Occipital lobe (tissue), 2 donors: ENCODE results near the gene GGN. TPM values are rescaled to one million over a fixed set of nuclear protein-coding genes. Genes with fewer than 3 reads are reported as not detected.
"Not testable (repeated sequence)": the region's sequence is repeated elsewhere in the genome, so short reads cannot be mapped to it uniquely, and the experiment has no call there.

Source experiments
- DNase-seq: peaks from one replicate; lab custom pipeline; 2025; lab: John Stamatoyannopoulos, UW
- total RNA-seq: library from RNA; depleted of rRNA; stranded (reverse); fragments of >200 nt; gene quantifications from one replicate; pipeline ENCODE4 v1.2.3, GENCODE V29; 2014

The GGN gene
- total RNA-seq, 1 donor from 2014 or later: 0.62 TPM

- DNase-seq: no peak
Observed at GRCh38 chr19:38412491-38412890, 24.7 kb upstream of the GGN start.

DNA sequence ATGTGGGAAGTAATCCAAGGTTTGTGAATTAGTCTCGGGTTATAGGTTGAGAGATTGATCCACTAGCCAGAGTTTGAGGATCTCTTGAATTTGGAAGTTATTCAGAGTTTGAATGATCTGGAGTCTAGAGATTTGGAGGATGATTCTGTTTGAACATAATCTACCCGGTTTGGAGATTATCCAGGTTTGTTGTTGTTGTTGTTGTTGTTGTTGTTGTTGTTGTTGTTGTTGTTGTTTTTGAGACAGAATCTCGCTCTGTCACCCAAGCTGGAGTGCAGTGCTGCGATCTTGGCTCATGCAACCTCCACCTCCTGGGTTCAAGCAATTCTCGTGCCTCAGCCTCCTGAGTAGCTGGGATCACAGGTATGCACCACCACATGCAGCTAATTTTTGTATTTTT lies 24.1 kb upstream of the GGN start:
- DNase-seq: not testable (repeated sequence)

DNA sequence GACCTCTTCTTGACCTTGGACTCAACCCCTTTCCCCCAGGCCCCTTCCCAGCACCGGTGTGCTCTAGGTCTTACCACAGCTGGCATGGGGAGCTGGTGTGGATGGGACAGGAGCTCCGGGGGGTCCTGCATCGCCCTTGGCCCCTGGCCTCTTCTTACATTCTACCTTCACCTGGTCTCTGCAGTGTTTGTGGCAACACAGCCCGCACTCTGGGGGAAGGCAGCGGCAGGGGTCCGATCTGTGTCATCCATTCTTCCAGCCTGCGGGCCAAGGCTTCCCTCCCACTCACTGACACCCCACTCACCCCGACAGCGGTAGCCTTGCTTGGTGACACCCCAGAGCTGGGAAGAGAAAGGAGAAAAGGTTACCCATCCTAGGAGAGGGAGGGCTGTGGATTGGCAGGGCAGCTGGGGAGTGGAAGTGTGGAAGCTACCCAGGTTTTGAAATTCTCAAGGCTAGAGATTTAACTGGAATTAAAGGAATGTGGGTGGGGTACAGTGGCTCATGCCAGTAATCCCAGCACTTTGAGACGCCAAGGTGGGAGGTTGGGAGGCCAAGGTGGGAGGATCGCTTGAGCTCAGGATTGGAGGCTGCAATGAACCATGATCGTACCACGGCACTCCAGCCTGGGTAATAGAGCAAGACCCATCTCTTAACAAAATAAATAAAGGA lies 23.3 kb upstream of the GGN start:
- DNase-seq: no peak

- DNase-seq: not testable (repeated sequence)
Observed at GRCh38 chr19:38410407-38410806, 22.6 kb upstream of the GGN start.

GRCh38 chr19:38409631-38410133 lies 21.8 kb upstream of the GGN start:
- no peak for DNase-seq

- DNase-seq: no peak
Observed at GRCh38 chr19:38405276-38405675, 17.4 kb upstream of the GGN start.

- no peak for DNase-seq
Observed at GRCh38 chr19:38404858-38405257, 17.0 kb upstream of the GGN start.

- DNase-seq: peak; percentile 97
Observed at GRCh38 chr19:38402967-38403674, 15.3 kb upstream of the GGN start, which contains the start of gene FAM98C. TSS of gene FAM98C (plus strand) at chr19:38403093. CDS start at chr19:38403154, 61 bp downstream.

GRCh38 chr19:38402623-38402966 lies 14.8 kb upstream of the GGN start:
- DNase-seq: no peak

DNA sequence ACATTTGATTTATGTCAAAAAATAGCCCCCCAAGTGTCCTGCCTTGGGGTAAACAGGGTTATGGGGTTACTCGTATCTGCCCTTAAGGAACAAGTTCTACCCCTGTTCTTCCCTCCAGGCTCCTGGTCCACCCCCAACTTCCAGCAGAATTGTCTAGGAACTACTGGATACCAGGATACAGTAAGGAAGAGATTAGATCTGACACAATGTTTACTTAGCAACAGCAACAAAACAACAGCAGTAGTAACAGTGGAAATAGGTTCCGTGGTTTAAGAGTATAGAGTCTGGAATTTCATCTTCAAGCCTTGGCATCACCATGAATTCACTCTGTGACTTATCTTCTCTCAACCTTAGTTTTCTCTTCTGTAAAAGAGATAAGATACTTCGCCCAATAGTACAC lies 13.3 kb upstream of the GGN start:
- DNase-seq: no peak

- no peak for DNase-seq
Observed at GRCh38 chr19:38400361-38400760, 12.5 kb upstream of the GGN start.

DNA sequence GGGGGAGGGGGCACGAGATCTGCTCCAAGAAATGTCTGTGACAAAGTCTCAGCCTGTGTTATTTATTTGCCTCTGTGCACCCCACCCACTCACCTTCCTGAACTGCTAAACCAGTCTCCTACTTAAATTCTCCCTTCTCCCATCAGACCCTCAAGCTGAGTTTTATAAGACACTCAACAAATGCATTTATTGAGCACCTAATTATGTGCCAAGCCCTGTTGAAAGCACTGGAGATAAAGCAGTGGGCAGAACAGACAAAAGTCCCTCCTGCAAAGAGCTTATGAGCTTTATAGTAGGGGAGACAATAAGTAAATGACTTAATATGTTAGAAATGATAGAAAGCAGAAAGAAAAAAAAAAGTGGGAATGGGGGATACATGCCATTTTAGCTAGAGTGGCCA lies 11.7 kb upstream of the GGN start:
- no peak for DNase-seq

DNA sequence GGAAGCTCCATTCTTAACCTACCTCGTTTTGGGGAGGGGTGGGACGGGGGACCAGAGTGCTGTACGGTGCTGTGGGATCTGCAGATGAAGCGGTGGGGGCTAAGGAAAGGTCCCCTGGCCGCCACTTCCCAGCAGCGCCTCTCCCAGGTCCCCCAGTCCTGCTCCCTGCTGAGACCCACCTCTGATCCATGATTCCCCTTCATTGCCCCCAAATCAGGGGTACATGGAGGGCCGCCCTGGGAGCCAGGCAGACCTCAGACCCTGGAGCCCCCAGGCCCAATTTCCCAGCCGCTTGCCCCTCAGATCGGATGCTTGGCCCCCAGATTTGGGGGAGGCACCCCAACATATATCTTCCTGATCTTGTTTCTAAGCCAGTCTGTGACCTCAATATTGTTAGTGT lies 11.2 kb upstream of the GGN start:
- DNase-seq: no peak

DNA sequence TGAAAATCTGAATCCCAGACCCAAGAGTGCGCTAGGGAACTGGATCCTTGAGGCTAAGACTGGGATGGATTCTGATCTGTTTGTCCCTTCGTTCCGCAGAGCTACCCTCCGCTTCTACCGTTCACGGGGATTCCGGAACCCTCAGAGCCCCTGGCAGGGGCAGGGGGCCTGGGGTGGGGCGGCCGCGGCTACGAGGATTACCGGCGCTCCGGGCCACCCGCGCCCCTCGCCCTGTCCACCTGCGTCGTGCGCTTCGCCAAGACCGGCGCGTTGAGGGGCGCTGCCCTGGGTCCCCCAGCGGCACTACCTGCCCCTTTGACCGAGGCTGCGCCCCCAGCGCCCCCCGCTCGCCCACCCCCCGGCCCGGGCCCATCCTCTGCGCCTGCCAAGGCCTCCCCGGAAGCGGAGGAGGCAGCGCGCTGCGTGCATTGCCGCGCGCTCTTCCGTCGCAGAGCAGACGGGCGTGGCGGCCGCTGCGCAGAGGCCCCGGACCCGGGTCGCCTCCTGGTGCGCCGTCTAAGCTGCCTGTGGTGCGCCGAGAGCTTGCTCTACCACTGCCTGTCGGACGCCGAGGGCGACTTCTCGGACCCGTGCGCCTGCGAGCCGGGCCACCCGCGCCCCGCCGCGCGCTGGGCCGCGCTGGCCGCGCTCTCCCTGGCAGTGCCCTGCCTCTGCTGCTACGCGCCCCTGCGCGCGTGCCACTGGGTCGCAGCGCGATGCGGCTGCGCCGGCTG lies 7.7 kb upstream of the GGN start:
- no peak for DNase-seq

DNA sequence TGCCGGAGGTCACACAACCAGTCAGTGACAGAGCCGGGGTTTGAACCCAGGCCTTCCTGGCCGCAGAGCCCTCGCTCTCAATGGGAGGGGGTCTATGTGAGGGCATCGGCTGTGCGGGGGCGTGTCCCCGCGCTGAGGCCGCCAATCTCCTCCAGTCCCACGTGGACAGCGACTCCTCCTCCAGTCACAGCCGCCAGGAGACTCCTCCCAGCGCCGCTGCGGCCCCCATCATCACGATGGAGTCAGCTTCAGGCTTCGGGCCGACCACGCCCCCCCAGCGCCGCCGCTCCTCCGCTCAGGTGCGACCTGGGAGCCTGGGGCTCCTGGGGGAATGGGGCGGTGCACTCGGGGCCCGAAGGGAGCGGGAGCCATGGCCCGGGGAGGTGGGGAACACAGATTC lies 6.7 kb upstream of the GGN start:
- DNase-seq: no peak

DNA sequence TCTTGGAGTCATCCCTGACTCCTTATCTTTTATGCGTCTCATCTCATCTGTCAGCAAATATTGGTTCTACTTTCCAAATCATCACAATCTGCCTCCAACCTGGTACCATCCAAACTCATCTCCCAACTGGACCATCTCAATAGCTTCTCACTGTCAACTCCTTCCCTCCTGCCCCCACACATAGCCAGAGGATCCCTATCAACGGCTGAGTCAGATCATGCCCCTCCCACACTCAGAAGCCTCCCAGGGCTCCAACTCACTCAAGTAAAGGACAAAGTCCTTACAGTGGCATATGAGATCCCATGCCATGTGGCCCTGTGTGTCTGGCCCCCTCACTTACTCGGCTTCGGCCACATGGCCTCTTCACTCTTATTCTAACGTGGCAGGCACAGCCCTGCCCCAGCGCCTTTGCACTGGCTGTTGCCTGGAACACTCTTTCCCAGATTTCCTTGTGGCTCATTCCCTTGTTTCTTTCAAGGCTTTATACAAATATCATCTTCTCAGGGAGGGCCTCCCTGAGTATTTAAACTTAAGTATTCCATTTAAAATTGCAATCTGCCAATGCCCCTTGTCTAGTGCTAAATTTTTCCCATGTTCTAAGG lies 5.0 kb upstream of the GGN start:
- no peak for DNase-seq

DNA sequence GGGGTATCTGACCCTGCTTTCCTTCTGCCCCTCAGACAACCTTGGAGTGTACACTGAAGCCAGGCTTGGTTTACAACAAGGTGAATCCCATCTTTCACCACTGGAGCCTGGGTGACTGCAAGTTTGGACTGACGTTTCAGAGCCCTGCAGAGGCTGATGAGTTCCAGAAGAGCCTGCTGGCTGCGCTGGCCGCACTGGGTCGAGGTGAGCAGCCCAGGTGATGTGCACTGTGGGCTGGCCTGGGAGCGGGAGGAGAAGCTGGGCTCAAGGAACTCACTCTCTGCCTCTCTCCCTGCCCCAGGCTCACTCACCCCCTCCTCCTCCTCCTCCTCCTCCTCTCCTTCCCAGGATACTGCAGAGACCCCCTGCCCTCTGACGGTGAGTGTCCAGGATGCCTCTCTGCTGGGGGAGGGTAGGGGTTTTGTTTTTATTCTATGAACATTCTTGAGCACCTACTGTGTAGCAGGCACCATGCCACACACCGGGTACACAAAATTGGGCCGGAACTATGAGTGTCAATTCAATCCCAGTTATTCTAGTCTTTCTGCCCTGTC lies 4.2 kb upstream of the GGN start:
- no peak for DNase-seq

DNA sequence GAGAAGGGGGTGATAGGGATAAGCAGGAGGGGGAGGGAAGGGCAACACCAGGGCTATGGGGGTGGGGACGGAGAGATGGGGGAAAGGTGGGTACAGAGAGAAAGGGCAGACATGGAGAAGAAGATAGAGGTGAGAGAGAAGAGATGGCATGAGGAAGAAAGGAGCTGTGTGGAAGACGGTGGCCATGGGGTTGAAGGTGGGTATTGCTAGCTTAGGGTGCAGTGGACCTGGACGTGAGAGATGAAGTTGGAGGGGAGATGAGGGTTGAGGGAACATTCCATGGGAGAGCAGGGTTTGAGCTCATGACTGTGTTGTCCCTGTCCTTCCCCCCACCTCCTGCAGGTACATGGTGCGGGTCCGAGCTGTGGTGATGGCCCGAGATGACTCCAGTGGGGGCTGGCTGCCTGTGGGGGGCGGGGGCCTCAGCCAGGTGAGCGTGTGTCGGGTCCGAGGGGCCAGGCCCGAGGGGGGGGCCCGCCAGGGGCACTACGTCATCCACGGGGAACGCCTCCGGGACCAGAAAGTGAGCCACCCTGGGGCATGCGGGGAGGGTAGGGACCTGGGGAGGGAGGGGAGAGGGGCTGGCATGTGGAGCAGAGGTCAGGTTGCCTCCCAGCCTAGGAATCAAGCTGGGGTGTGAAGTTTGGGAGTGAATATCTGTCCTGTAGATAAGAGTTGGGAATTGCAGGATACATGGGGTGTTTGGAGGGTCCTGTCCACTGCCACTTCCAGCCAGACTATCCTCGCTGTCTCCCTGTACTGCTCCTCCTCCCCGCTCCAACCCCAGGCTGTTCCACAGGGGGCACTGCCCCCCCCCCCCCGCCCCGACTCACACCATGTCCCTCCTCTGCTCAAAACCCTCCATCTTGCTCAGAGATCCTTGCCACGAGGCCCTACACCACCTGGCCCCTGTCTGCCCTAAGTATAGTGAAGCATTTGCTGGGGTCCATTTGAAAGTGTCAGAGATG lies 2.4 kb upstream of the GGN start:
- no peak for DNase-seq

GRCh38 chr19:38389101-38389925 lies 1.5 kb upstream of the GGN start:
- DNase-seq: peak; percentile 30
